HG02798 (cell line): Measurements from ENCODE around the gene SLC2A5.
"Not testable (repeated sequence)": the region's sequence is repeated elsewhere in the genome, so short reads cannot be mapped to it uniquely, and the experiment has no call there.

Experiments used
- ATAC-seq: cut with Tn5 transposase; IDR thresholded peaks from one replicate; pipeline ENCODE4 v1.9.1; 2021; ENCODE audit warnings: mild to moderate bottlenecking; ENCODE audit not compliant: unreplicated experiment, poor library complexity

Gene SLC2A5

GRCh38 chr1:9014475-9015375, 54.7 kb downstream of the SLC2A5 start:
- ATAC-seq, result no peak

- no peak for ATAC-seq
Measured at GRCh38 chr1:9013819-9014218, 55.6 kb downstream of the SLC2A5 start.

DNA sequence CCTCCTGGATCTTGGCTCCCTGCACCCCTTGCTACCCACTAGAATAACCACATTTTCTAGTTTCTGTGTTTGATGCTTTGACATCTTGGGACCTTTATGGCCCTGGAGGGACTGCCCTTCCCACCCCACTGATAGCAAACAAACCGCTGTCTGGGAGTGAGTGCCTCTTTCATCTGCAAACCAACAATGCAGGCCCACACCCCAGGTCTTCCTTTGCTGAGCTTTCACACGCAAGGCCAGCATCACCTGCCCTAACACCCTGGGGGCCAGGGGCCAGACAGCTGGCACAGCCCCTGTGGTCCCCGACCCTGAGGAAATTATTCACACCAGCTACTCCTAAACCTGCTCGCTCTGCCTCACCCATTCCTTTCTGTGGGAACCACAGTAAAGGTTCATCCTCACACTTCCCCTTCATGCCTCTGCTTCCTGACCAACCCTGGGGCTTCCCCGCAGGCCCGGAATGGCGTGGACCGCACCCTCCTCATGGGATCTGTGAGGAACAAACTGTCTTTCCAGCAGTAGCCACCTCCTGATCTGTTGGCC, 58.6 kb downstream of the SLC2A5 start:
- peak; percentile 44 for ATAC-seq

DNA sequence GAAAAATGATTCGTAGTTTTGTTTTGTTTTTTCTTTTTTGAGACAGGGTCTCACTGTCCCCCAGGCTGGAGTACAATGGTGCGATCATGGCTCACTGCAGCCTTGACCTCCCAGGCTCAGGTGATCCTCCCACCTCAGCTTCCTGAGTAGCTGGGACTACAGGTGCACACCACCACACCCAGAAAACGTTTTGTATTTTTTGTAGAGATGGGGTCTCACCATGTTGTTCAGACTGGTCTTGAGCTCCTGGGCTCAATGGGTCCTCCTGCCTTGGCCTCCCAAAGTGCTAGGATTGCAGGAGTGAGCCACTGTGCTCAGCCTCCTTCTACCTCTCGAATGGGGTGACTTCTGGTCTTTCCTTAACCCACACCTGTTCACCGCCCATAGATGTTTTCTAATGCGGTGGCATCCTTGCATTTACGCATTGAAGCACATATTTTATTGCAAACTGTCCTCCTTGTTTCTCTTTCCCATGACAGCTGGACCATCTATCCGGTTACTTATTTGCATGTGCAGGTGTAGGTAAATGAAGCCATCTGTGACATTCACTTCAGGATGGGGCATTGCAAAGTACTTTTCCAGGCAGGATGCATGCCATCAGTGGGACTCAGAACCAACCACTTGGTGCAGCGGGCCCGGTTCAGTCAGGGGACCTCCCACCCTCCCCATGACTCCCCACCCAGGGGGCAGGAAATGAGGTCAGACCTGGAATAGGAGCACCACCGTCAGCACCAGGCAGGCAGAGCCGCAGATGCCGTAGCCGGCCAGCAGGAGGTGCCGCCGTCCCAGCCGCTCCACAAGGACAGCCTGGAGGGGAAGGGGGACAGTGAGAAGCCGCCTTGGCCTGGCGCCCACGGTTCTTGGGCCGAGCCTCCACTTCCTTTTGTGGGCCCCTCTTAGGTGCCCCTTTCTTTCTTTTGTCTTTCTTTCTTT, 59.7 kb downstream of the SLC2A5 start:
- ATAC-seq, result no peak

DNA sequence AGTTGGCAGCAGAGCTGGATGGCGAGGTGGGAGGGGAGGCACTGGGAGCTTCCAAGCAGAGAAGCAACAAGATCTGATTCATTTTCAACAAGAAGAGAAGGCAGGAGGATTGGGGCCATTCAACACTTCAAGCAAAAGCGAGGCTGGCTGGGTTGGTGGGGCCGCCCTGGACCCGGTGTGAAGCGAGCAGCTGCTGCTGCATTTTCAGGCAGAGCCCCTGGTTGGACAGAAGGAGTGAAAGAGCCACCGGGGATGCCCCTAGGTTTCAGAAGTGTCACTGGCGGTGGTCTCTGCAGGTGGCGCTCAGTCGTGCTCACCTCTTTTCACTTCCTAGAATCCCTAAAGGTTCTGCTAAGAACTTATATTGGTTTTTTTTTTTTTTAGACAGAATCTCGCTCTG, 61.2 kb downstream of the SLC2A5 start:
- peak; percentile 57 for ATAC-seq

GRCh38 chr1:9006956-9007615, 62.3 kb downstream of the SLC2A5 start:
- ATAC-seq, result no peak

- no peak for ATAC-seq
Measured at GRCh38 chr1:9005395-9005708, 64.1 kb downstream of the SLC2A5 start.

GRCh38 chr1:9004700-9005394, 64.6 kb downstream of the SLC2A5 start:
- ATAC-seq, result peak; percentile 48

DNA sequence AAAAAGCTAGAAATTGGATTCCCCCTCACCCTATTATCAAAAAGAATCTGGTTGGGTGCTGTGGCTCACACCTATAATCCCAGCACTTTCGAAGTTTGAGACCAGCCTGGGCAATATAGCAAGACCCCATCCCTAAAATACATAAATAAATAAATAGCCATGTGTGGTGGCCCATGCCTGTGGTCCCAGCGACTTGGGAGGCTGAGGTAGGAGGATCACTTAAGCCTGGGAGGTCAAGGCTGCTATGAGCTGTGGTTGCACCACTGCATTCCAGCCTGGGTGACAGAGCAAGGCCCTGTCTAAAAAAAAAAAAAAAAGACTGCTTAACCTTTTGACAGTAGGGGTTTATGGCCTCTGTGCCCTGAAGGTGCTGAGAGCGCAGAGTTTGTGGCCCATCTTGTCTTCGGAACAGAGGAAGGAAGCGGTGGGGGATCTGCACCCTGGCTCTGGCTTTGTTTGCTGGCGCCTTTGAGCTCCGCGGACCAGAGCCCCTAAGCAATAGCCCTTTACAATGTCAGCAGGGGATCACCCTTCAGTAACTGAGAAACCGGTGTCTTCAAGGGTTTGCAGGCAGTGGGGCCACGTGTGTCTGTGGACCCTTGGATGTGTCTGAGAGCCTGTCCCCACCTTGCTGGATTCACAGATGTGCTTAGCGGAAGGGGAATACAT, 65.3 kb downstream of the SLC2A5 start:
- no peak for ATAC-seq

DNA sequence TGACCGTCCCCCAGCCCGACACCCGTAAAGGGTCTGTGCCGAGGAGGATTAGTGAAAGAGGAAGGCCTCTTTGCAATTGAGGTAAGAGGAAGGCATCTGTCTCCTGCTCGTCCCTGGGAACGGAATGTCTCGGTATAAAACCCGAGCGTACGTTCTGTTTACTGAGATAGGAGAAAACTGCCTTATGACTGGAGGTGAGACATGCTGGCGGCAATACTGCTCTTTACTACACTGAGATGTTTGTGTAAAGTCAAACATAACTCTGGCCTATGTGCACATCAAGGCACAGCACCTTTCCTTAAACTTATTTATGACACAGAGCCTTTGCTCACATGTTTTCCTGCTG, 67.2 kb downstream of the SLC2A5 start:
- not testable (repeated sequence) for ATAC-seq

- not testable (repeated sequence) for ATAC-seq
Measured at GRCh38 chr1:9001534-9002214, 67.8 kb downstream of the SLC2A5 start.

GRCh38 chr1:8993962-8994675, 75.3 kb downstream of the SLC2A5 start:
- ATAC-seq, result not testable (repeated sequence)

DNA sequence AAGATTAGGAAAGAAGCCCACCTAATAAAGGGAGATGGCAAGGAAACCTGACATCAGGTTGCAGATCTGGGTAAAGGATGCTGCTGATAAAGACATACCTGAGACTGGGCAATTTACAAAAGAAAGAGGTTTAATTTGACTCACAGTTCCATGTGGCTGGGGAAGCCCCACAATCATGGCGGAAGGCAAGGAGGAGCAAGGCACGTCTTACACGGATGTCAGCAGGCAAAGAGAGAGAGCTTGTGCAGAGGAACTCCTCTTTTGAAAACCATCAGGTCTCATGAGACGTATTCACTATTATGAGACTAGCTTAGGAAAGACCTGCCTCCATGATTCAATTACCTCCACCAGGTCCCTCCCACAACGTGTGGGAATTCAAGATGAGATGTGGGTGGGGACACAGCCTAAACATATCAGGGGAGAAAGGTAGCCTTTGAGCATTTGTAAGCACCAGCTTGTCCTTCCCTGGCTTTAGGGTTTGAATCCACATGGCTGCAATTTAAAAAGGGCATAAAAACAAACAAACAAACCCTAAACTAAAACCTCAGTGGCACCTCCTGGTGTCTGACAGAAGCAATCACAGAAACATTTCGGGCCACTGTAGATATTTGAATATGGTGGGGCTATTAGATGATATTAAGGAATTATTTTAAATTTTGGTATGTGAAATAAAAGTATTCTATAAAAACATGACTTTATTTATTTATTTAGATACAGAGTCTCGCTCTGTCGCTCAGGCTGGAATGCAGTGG, 76.3 kb downstream of the SLC2A5 start:
- no peak for ATAC-seq

DNA sequence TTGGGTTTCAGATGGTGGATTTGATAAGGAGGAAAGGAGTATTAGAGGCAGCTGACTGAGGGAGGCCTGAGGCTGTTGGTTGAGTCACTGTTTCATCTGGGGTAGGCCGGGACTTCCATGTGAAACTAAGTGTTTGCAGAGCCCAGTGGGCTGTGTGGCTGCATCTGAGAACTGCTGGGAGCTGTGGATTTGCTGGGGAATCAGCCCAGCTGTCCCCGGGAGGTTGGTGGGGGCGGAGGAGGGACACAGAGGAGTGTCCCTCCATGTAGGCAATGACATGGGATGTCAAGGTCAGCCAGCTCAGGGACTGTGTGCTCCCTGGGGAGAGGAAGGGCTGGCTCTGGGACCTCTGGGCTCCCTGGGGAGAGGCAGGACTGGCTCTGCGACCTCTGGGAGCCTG, 79.6 kb downstream of the SLC2A5 start:
- ATAC-seq, result no peak

DNA sequence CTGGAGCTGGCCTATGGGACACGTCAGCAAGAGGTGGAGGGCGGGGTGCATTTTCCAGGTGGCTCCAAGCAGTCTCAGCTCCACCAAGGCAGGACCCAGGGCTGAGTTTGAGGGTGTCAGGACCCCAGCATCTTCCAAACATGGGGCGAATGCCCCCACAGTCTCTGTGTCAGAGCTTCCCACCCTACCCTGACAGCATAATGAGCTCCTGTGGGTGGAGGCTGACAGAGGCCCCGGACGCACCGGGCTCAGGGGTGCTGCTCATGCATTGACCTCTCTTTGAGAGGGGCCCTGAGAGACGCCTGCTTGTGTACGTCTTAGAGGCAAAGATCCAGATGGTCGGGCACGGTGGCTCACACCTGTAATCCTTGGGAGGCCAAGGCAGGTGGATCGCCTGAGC, 80.4 kb downstream of the SLC2A5 start:
- no peak for ATAC-seq

GRCh38 chr1:8988618-8988967, 80.8 kb downstream of the SLC2A5 start:
- no peak for ATAC-seq

DNA sequence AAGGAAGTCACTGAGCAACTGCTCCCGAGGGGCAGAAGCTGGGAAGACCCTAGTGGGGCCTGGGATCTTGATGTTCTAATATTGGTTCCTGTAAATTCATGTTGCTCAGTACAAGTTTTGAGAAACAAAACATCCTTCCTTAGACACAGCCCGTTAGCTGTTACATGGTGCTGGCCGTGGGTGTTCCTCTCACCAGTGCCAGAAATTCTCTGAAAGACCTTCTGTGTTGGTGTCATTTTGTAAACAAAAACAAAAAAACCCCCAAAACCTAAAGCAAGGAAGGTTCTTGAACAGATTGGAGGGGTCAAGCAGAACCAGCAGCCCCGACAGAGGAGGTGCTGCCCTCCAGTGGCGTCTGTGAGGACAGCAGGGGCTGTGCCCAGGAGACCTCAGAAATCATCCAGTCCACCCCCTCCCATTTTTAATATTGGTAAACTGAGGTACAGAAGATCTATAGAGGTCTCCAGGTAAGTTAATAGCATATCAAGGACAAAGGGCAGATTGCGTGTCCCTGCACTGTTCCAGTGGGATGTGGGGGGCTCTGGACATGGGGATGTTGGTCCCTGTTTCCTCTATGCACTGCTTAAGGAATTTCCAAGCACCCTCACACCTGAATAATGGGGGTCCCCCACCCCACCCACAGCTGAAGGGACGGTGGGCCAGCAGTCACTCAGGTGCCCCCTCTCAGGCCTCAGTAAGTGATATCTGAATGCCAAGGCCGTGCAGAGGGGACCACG, 81.4 kb downstream of the SLC2A5 start:
- ATAC-seq, result peak; percentile 37
